ENCODE measurements around the gene AKAP6.
A peak's percentile ranks its signal among the peaks of the same experiment; 100 is the strongest.

Gene AKAP6

GRCh38 chr14:32545506-32546210 is 216.6 kb downstream of the AKAP6 start:
- TF ChIP-seq CTCF (IDR thresholded peaks at IDR 0.05) = no peak
- peaks cover 21% of the 10 kb centered on the region for H3K4me1 Mint-ChIP-seq

GRCh38 chr14:32546246-32546645 is 217.1 kb downstream of the AKAP6 start:
- no peak for TF ChIP-seq CTCF (IDR thresholded peaks at IDR 0.05)
- H3K27ac Mint-ChIP-seq = peak overlapping the region; percentile 91
- H3K4me1 Mint-ChIP-seq = peaks cover 21% of the 10 kb centered on the region
- H3K4me3 Mint-ChIP-seq = no peak overlapping the region
- DNase-seq = no peak
- H3K27me3 Mint-ChIP-seq (ENCODE audit: low read depth, poor library complexity) = no peaks in the 10 kb centered on the region
- no peaks in the 10 kb centered on the region for H3K36me3 Mint-ChIP-seq (ENCODE audit: low read depth)
- H3K9me3 Mint-ChIP-seq = no peaks in the 10 kb centered on the region

More at GRCh38 chr14:32545506-32546210, 216.6 kb downstream of the AKAP6 start:
- Mint-ChIP-seq H3K27me3 (ENCODE audit: low read depth, poor library complexity) (no peaks in the 10 kb centered on the region), H3K9me3 (no peaks in the 10 kb centered on the region), H3K36me3 (ENCODE audit: low read depth) (no peaks in the 10 kb centered on the region), H3K27ac (peak overlapping the region; percentile 91), H3K4me3 (peak overlapping the region; percentile 31)
- DNase-seq = no peak

- Mint-ChIP-seq H3K27ac (no peak overlapping the region), H3K4me1 (no peaks in the 10 kb centered on the region), H3K4me3 (no peak overlapping the region), H3K36me3 (ENCODE audit: low read depth) (no peaks in the 10 kb centered on the region), H3K9me3 (no peaks in the 10 kb centered on the region), H3K27me3 (ENCODE audit: low read depth, poor library complexity) (peaks cover 4% of the 10 kb centered on the region)
- no peak for DNase-seq
- TF ChIP-seq CTCF (IDR thresholded peaks at IDR 0.05) = no peak
Observed at GRCh38 chr14:32552766-32553165, 223.7 kb downstream of the AKAP6 start.

GRCh38 chr14:32559048-32559447 is 229.9 kb downstream of the AKAP6 start:
- Mint-ChIP-seq H3K27ac (no peak overlapping the region), H3K36me3 (ENCODE audit: low read depth) (no peaks in the 10 kb centered on the region), H3K27me3 (ENCODE audit: low read depth, poor library complexity) (peaks cover 7% of the 10 kb centered on the region), H3K4me1 (no peaks in the 10 kb centered on the region), H3K4me3 (no peak overlapping the region), H3K9me3 (no peaks in the 10 kb centered on the region)
- no peak for DNase-seq
- TF ChIP-seq CTCF (IDR thresholded peaks at IDR 0.05) = no peak

GRCh38 chr14:32559590-32559989 is 230.5 kb downstream of the AKAP6 start:
- DNase-seq = no peak
- Mint-ChIP-seq H3K27me3 (ENCODE audit: low read depth, poor library complexity) (peaks cover 7% of the 10 kb centered on the region), H3K4me1 (no peaks in the 10 kb centered on the region), H3K27ac (no peak overlapping the region), H3K4me3 (no peak overlapping the region), H3K36me3 (ENCODE audit: low read depth) (no peaks in the 10 kb centered on the region), H3K9me3 (no peaks in the 10 kb centered on the region)
- TF ChIP-seq CTCF (IDR thresholded peaks at IDR 0.05) = no peak

GRCh38 chr14:32560209-32560857 is 231.2 kb downstream of the AKAP6 start:
- Mint-ChIP-seq H3K4me3 (no peak overlapping the region), H3K36me3 (ENCODE audit: low read depth) (no peaks in the 10 kb centered on the region), H3K9me3 (no peaks in the 10 kb centered on the region), H3K27me3 (ENCODE audit: low read depth, poor library complexity) (peaks cover 7% of the 10 kb centered on the region), H3K4me1 (no peaks in the 10 kb centered on the region), H3K27ac (no peak overlapping the region)
- peak; percentile 59 for DNase-seq
- TF ChIP-seq CTCF (IDR thresholded peaks at IDR 0.05) = peak; percentile 90
